ENCODE data around the gene TMC8. TPM values are rescaled to one million over a fixed set of nuclear protein-coding genes. Genes with fewer than 3 reads are reported as not detected.

The TMC8 gene
- total and polyA plus RNA-seq, 2 of the 8 experiments (the other 6 are each of a cell fraction or from before 2014, with no cell fraction given): 1.00 to 2.8 TPM

DNA sequence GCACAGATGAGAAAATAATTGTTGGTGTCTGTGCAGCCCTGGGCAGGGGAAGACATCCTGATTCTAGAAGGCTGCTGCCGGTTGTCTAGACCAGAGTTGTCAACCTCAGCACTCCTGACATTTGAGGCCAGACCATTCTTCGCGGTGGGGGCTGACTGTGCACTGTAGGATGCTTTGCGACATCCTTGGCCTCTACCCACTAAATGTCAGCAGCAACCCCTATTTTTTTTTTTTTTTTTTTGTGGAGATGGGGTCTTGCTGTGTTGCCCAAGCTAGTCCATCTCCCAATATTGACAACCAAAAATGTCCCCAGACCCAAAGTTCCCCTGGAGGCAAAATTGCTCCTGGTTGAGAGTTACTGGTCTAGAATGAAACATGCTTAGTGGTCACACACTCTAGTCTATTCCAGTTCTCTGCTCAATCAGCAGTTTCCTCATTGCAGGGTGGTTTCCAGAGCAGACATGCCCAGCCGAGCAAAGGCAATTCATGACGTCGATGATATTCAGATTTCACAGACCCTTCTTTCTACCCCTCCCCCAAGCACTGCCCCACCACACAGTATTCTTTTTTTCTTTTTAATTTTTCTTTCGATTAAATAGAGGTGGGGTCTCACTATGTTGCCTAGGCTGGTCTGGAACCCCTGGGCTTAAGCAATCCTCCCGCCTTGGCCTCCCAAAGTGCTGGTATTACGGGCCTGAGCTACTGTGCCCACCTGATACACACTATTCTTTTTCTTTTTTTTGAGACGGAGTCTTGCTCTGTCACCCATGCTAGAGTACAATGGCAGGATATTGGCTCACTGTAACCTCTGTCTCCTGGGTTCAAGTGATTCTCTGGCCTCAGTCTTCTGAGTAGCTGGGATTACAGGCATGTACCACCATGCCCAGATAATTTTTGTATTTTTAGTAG is 24.6 kb downstream of the TMC8 start (continued):
- no peak for TF ChIP-seq EP300 (IDR thresholded peaks at IDR 0.05; ENCODE audit: borderline replicate concordance in 1 of 2, low read depth in 2 of 2, low read length in 2 of 2)
- TF ChIP-seq SP4 (IDR thresholded peaks at IDR 0.05; ENCODE audit: low read length): no peak
- no peak for TF ChIP-seq RBBP5 (IDR thresholded peaks at IDR 0.05; ENCODE audit: borderline replicate concordance, low read depth, low read length)

All from H1 (cell line).